ENCODE results near the gene DNAH10. TPM values are rescaled to one million over a fixed set of nuclear protein-coding genes. Genes with fewer than 3 reads are reported as not detected.

DNAH10 gene
- total and polyA plus RNA-seq, 2 of the 13 experiments (the other 11 are each of a cell fraction or from before 2014, with no cell fraction given), result 0.01 to 0.02 TPM

DNA sequence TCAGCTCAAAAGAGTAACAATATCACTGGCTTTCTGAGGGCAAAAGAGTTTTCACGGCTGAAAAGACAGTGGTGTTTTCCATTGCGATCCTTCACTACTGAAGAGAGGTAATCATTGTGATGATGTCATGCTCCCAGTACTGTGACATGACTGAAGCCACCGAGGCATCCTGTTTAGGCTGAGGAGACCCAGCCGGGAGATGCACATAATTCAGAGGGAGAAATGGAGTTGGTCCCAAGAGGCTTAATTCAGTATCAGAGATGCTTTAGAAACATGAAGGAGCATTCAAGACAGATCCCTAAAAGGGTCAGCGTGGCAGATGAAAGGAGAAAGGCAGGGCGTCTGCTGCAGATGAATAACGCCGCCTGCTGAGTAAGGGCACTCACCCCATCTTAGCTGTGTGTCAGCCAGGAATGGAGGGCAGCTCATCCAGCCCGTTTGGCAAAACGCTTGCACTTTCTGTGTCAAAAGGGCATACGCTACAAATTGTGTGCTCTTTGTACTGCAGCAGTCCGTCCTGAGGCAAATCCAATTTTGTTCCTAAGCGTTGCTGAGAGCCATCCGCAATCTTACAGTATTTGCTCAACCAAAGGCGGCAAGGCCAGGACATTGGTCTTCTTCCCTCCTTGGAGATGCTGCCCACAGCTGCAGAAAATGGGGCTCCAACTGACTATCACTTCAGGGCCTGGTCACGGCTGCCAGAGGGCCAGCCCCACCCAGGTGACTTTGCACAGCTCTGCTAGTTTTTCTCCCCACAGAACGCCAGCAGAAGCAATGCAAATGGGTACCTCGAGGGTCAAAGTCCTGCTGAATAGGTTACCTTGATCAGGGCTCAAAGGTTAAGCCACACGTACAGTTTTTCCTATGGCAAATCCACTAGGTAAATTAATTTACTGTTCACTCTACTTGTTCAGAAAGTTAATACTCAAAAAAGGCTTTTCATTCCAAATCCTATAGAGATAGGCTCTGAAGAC, 187.0 kb downstream of the DNAH10 start (continued):
- no peak for TF ChIP-seq ETV5 (CRISPR knock-in tag; IDR thresholded peaks at IDR 0.05; ENCODE audit: borderline replicate concordance)
- TF ChIP-seq PHF8 (CRISPR knock-in tag; IDR thresholded peaks at IDR 0.05), result peak; percentile 23; the same call in 1 of the 2 replicates
- peak; percentile 34; the same call in 1 of the 2 replicates for TF ChIP-seq ELF3 (CRISPR knock-in tag; IDR thresholded peaks at IDR 0.05)
- TF ChIP-seq GPN1 (CRISPR knock-in tag; IDR thresholded peaks at IDR 0.05; ENCODE audit: borderline replicate concordance), result no peak
- TF ChIP-seq, protein P1, sequence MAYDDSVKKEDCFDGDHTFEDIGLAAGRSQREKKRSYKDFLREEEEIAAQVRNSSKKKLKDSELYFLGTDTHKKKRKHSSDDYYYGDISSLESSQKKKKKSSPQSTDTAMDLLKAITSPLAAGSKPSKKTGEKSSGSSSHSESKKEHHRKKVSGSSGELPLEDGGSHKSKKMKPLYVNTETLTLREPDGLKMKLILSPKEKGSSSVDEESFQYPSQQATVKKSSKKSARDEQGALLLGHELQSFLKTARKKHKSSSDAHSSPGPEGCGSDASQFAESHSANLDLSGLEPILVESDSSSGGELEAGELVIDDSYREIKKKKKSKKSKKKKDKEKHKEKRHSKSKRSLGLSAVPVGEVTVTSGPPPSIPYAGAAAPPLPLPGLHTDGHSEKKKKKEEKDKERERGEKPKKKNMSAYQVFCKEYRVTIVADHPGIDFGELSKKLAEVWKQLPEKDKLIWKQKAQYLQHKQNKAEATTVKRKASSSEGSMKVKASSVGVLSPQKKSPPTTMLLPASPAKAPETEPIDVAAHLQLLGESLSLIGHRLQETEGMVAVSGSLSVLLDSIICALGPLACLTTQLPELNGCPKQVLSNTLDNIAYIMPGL (CRISPR knock-in tag; IDR thresholded peaks at IDR 0.05; ENCODE audit: borderline replicate concordance in 1 of 2, low read depth in 1 of 2), result peak in 1 of 2 experiments; percentile 51; a peak in 2 of 4 replicates

DNA sequence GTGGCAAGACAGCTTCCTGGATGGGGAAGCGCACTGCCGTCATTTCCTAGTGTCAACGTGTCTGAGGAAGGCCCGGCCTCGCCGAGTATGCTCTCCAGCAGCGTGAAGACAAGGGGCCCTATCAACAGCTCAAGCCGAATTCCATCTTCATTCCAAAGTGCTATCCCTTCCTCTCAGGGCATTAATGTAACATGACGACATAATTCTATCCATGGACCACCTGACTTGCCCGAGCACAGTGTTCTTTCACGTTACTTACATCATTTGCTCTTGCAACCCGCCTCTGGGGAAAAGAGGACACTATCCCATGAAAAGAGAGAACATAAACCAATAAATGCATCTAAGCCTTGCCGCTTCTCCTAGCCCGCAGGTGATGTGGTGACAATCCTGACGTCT, 187.7 kb downstream of the DNAH10 start:
- WGBS (ENCODE audit: low lambda C conversion rate), result 69% methylated on average over 12 of the region's 15 CpGs
- Histone ChIP-seq H3K79me2 (ENCODE audit: insufficient read depth, low read length) (no peaks in the 10 kb centered on the region), H3K9ac (ENCODE audit: insufficient read depth, low read depth, low read length) (no peak overlapping the region), H3K4me2 (ENCODE audit: low read depth, low read length) (peak overlapping the region; percentile 85), H3K27me3 (ENCODE audit: control insufficient read depth in 1 of 2, insufficient read depth in 2 of 2, low read length in 2 of 2) (no peaks in the 10 kb centered on the region), H3K9me3 (ENCODE audit: low read length) (no peaks in the 10 kb centered on the region), H2AFZ (ENCODE audit: low read length) (no peak overlapping the region), H3K36me3 (replicated peaks in 1 of 2; ENCODE audit: control insufficient read depth in 1 of 2, insufficient read depth in 2 of 2, low read length in 2 of 2) (no peaks in the 10 kb centered on the region; a peak in 1 of 5 replicates), H3K4me3 (replicated peaks in 1 of 3; ENCODE audit: insufficient read depth in 1 of 3, low read depth in 2 of 3, low read length in 3 of 3) (peak overlapping the region in 1 of 3 experiments; percentile 66; a peak in 1 of 6 replicates), H3K4me1 (ENCODE audit: insufficient read depth, low read length) (peaks cover 42% of the 10 kb centered on the region), H4K20me1 (ENCODE audit: insufficient read depth, low read length) (no peaks in the 10 kb centered on the region), H3K27ac (ENCODE audit: extremely low read length, insufficient read depth, low read length) (peak overlapping the region; percentile 75)
- intact Hi-C loops (cut with micrococcal nuclease; ENCODE audit: unreplicated experiment), result loop anchor here (1.0 kb wide), 1 partner anchor 22 kb away; no protein-coding TSS in a partner anchor
- DNase-seq (ENCODE audit: low spot score), result peak; percentile 4
- peak; percentile 29; the same call in 2 of the 3 replicates for ATAC-seq
- FAIRE-seq, result no peak
- in situ Hi-C loops (cut with HindIII; ENCODE audit: extremely low pct_ligation_motif_present, low pct_unique_long_range_greater_than_20kb), result no loop called here
- CTCF ChIA-PET (ENCODE audit: low intra/inter-chr PET ratio, low total read pairs), result no interaction called here
- POLR2A ChIA-PET, result interaction anchor here (1.8 to 3.1 kb wide), 2 partner anchors 13 to 22 kb away, joined by 4 to 15 read pairs; partner anchors contain the start of genes CCDC92 and ZNF664
- no TSS peak for BruUV-seq (replicated peaks)
- TF ChIP-seq ARNT (IDR thresholded peaks at IDR 0.05) (no peak), ZFX (CRISPR knock-in tag; IDR thresholded peaks at IDR 0.05; ENCODE audit: low read depth) (peak; percentile 14), ZNF333 (CRISPR knock-in tag; IDR thresholded peaks at IDR 0.05; ENCODE audit: borderline replicate concordance) (no peak), DR1 (CRISPR knock-in tag; IDR thresholded peaks at IDR 0.05) (no peak), PTBP1 (IDR thresholded peaks at IDR 0.05; ENCODE audit: low read depth, low read length, poor library complexity, severe bottlenecking) (no peak), SOX5 (CRISPR knock-in tag; IDR thresholded peaks at IDR 0.05; ENCODE audit: borderline replicate concordance) (no peak), ZNF720 (CRISPR knock-in tag; IDR thresholded peaks at IDR 0.05) (no peak), ZBTB38 (CRISPR knock-in tag; IDR thresholded peaks at IDR 0.05) (peak; percentile 50; the same call in 1 of the 2 replicates), ZNF652 (CRISPR knock-in tag; IDR thresholded peaks at IDR 0.05; ENCODE audit: borderline replicate concordance, low read depth) (no peak), ZNF776 (CRISPR knock-in tag; IDR thresholded peaks at IDR 0.05) (peak; percentile 13; the same call in 1 of the 2 replicates), RORA (CRISPR knock-in tag; IDR thresholded peaks at IDR 0.05) (no peak), TAF1 (CRISPR knock-in tag; IDR thresholded peaks at IDR 0.05) (no peak), ZFP36L2 (CRISPR knock-in tag; IDR thresholded peaks at IDR 0.05) (no peak), ZNF773 (CRISPR knock-in tag; IDR thresholded peaks at IDR 0.05; ENCODE audit: borderline replicate concordance) (no peak)
- TF ChIP-seq, protein P2, sequence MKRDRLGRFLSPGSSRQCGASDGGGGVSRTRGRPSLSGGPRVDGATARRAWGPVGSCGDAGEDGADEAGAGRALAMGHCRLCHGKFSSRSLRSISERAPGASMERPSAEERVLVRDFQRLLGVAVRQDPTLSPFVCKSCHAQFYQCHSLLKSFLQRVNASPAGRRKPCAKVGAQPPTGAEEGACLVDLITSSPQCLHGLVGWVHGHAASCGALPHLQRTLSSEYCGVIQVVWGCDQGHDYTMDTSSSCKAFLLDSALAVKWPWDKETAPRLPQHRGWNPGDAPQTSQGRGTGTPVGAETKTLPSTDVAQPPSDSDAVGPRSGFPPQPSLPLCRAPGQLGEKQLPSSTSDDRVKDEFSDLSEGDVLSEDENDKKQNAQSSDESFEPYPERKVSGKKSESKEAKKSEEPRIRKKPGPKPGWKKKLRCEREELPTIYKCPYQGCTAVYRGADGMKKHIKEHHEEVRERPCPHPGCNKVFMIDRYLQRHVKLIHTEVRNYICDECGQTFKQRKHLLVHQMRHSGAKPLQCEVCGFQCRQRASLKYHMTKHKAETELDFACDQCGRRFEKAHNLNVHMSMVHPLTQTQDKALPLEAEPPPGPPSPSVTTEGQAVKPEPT (CRISPR knock-in tag; IDR thresholded peaks at IDR 0.05; ENCODE audit: low read depth), result no peak
